GM21737 (cell line): ENCODE measurements around the gene SLC7A10.
"Not testable (repeated sequence)": the region's sequence is repeated elsewhere in the genome, so short reads cannot be mapped to it uniquely, and the experiment has no call there.

Experiments
- ATAC-seq: cut with Tn5 transposase; IDR thresholded peaks from one replicate; pipeline ENCODE4 v1.9.1; 2021; ENCODE audit warnings: mild to moderate bottlenecking, moderate library complexity; ENCODE audit not compliant: unreplicated experiment

SLC7A10 gene

GRCh38 chr19:33219261-33219815, 6.3 kb downstream of the SLC7A10 start:
- ATAC-seq: no peak

- ATAC-seq: no peak
These were observed 7.8 kb downstream of the SLC7A10 start for GRCh38 chr19:33217881-33218280.

GRCh38 chr19:33216198-33216830, 9.3 kb downstream of the SLC7A10 start:
- no peak for ATAC-seq

GRCh38 chr19:33215438-33216197, 10.0 kb downstream of the SLC7A10 start:
- ATAC-seq: no peak

- ATAC-seq: no peak
These were observed 11.1 kb downstream of the SLC7A10 start for GRCh38 chr19:33214596-33214995.

- no peak for ATAC-seq
These were observed 13.0 kb downstream of the SLC7A10 start for GRCh38 chr19:33212436-33213172.

GRCh38 chr19:33211794-33212435, 13.7 kb downstream of the SLC7A10 start:
- no peak for ATAC-seq

- ATAC-seq: no peak
These were observed 15.2 kb downstream of the SLC7A10 start for GRCh38 chr19:33210266-33210940.

GRCh38 chr19:33209850-33210230, 15.8 kb downstream of the SLC7A10 start:
- ATAC-seq: not testable (repeated sequence)

GRCh38 chr19:33208904-33209849, 16.5 kb downstream of the SLC7A10 start:
- no peak for ATAC-seq

GRCh38 chr19:33208371-33208895, 17.2 kb downstream of the SLC7A10 start:
- ATAC-seq: no peak

- no peak for ATAC-seq
These were observed 17.7 kb downstream of the SLC7A10 start for GRCh38 chr19:33207903-33208302.

GRCh38 chr19:33207040-33207620, 18.5 kb downstream of the SLC7A10 start:
- no peak for ATAC-seq

GRCh38 chr19:33206261-33207039, 19.2 kb downstream of the SLC7A10 start:
- no peak for ATAC-seq

GRCh38 chr19:33205531-33206260, 20.0 kb downstream of the SLC7A10 start:
- ATAC-seq: no peak

GRCh38 chr19:33205110-33205509, 20.5 kb downstream of the SLC7A10 start:
- no peak for ATAC-seq
